Measurements from ENCODE around the gene TBX10.
"Not testable (repeated sequence)": the region's sequence is repeated elsewhere in the genome, so short reads cannot be mapped to it uniquely, and the experiment has no call there.

TBX10 gene

DNA sequence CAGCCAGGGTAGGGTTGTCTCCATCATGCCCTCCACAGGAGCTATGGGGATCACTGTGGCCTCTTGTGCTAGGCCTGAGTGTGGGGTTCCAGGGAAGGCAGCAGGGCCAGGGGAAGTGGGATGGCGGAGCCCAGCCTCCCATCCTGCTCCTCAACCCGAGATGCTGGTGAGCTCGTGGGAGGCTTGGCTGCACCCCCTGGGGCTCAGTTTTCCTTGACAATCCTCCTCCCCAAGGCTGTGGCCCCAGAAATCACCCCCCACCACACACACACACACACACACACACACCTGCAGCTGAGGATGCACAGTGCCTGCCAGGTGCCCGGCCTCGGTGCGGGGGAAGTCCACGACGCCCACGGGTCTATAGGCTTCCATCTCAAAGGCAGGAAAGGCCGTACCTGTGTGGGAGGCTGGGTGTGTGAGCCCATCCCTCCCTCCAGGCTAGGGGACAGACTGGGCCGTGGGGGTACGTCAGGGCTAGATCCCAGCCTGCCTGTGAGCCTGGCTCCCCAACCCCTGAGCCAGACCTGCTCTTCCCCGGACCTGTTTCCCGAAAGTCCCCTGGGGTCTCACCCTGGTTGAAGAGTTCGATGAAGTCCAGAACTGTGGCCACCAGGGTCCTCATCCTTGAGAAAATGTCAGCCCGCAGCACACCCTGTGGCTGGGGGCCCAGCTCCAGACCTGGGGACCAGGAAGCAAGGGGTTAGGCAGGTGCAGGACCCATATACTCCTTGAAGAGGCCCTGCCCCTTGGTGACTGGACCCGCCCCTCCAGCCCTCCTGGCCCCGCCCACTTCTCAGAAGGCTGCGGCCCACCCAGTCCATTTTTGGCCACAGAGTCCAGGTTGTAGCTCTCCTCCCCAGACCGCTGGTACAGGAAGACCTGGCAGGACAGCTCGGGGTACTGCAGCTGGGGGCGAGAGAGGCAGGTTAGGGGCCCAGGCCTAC is 5.2 kb upstream of the TBX10 start:
- DNase-seq, result no peak

- no peak for DNase-seq
Measured at GRCh38 chr11:67644042-67644441, 4.5 kb upstream of the TBX10 start.

DNA sequence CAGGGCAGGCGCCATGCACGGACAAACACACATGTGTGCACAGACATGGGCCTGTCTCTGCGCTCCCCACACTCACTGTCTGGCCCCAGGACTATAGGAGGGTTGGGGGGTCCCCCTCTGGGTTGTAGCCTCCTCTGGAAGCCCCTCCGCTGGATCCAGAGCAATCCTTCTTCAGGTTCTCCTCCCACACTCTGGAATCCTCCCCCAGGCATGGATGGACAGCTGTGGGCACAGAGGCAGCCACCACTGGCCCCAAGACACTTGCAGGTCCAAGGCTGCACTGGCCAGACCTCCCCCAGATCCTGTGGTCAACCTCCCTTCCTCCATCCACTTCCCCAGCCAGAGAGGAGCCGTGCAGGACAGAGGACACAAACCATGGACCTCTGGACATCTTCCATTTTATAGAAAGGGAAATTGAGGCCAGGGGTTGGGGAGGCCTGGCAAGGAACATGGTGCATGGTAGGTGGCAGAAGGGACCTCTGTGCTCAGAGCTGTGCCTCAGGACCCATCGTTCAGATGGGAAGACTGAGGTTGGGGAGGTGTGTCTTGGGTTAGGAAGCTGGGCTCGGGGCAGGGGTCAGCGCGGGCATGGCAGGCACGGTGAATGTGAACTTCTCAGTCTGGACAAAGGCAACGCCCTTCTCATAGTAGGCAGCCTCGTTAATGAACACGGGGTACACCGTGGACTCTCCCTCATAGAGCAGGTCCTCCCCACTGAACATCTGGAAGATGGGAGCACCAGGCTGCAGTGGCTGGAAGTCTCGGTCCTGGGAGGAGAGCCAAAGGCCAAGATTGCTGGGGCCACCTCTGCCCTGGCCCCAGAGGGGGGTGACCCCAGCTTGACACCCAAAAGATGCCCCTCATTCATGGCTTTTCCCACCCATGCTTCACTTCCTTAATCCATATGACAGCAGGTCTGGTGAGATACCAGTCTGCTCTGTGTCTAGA is 2.9 kb upstream of the TBX10 start:
- DNase-seq, result no peak

DNA sequence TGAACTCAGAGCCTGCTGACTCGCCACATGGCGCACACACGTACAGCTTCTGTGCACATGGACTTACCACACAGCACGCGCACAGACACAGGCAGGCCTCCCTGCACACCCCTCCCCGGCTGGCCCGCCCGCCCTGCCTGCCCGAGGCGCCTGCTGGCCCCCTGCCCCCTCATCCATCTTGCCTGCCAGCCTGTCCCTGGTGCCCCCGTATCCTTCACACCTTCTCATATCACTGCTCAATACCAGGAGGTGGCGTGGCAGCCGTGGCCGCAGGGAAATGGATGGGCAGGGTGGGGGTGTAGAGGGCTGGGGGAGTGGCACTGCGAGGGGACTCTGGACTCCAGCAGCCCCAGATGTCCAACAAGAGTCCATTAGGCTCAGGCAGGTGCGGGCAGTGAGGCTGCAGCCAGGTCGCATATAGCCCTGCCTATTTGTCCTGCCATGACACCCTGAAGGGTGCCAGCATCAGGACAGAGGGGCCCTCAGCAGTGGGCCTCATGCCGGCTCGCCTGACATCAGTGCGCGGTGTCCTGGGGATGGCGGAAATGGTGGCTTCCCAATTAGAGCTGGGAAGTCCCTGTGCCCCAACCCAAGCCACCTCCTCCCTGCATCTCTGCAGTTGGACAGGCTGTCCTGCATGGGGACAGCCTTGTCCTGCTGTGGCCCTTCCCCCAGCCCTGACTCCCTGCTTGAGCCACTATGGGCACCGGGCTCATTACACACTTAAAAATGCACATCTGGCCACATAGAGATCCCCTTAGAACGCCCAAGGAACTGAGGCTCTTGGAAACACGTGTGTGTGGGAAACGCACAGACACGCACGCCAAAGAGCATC is 2.0 kb upstream of the TBX10 start:
- DNase-seq, result no peak

DNA sequence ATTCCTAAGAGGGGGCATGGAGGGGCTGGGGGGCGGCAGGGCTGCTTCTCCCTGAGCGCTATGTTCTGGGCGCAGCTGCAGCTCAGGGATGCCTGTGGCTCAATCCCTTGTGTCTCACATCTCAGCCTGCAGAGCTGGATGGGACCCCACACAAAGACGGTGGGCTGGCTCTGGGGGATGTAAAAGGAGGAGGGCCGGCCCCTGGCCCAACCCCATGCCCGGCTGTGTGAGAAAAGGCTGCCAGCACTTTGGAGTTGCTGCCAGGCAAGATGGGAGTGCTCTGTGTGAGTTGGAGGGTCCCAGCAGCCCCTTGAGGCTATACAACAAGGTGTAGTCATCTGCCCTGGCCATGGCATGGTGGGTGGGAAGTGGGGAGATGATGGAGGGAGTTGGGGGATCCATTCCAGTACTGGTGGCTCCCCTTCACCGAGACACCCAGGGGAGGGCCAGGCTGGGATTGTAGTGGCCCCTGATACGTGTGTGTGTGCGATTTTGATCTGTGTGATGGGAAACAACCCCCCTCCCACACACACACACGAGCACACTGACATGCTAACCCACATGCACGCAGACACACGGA is 1.3 kb upstream of the TBX10 start:
- no peak for DNase-seq

- no peak for DNase-seq
Measured at GRCh38 chr11:67640021-67640757, 626 bp upstream of the TBX10 start.

DNA sequence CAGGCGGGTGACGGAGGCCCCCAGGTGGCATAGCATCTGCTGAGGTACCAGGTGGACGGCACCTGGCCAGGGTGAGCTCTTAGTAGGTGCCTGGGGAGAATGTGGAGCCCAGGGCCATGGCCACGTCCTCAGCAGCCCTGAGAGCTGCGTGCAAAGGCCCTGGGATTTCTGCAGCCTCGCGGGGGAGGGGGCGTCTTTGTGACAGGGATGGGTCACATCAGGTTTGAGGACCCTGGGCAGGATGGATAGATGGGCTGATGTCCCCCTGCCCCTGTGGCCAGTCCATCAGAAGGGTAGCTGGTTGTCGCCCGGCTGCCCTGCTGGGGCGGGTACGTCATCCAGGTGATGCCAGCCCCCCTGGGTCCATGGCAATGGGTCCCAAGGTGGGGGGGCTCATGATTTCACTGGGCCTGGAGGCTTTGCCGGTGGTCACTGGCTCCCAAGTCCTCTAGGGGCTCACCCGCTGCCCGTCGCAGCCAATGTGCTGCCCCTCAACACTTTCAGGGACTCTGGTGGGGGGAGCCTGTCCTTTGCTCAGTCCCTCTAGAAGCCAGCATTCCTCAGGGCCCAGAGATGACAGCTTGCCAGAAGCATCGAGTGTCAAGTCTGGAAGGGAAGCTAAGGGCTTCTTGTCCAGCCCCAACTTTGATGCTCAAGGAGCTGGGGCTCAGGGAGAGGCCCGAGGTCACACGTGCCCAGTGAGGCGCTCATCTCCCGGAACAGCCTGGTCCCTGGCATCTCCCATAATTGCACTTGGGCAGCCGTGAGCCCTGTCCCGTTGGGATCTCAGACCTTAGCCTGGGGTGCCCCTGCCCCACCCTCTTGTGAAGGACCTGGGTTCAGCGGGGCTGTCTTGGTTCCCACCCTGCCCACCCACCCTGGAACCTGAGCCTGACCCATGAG is 777 bp downstream of the TBX10 start:
- no peak for DNase-seq

- not testable (repeated sequence) for DNase-seq
Measured at GRCh38 chr11:67637441-67637840, 2.1 kb downstream of the TBX10 start.

GRCh38 chr11:67636962-67637361 is 2.6 kb downstream of the TBX10 start:
- no peak for DNase-seq

- no peak for DNase-seq
Measured at GRCh38 chr11:67635231-67635521, 4.4 kb downstream of the TBX10 start.

GRCh38 chr11:67634366-67635230 is 5.0 kb downstream of the TBX10 start:
- DNase-seq, result no peak

DNA sequence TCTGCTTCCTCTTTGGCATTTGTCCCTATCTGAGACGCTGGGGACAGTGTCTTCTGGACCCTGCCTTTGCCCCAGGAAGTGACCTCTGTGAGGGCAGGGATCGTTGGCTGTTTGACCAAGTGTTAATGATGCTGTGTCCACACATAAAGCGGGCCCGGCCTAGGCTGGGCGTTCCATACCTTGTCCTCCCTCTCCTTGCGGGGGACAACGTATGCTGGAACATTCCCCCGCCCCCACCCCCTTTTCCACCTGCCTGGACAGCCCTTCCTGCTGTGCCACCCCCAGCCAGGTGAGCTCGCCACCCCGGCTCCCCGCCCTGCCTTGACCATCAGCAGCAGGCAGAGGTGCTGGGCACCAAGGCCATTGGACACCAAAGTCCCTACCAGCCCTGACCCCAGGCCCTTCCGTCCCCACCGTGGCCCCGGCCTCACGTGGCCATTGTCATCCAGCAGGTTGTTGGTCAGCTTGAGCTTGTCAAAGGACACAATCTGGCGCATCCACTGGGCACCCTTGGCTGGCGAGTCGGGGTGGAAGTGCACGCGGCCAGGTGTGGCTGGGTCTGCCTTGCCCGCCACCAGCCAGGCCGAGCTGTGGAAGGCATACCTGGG is 5.7 kb downstream of the TBX10 start:
- DNase-seq, result no peak

DNA sequence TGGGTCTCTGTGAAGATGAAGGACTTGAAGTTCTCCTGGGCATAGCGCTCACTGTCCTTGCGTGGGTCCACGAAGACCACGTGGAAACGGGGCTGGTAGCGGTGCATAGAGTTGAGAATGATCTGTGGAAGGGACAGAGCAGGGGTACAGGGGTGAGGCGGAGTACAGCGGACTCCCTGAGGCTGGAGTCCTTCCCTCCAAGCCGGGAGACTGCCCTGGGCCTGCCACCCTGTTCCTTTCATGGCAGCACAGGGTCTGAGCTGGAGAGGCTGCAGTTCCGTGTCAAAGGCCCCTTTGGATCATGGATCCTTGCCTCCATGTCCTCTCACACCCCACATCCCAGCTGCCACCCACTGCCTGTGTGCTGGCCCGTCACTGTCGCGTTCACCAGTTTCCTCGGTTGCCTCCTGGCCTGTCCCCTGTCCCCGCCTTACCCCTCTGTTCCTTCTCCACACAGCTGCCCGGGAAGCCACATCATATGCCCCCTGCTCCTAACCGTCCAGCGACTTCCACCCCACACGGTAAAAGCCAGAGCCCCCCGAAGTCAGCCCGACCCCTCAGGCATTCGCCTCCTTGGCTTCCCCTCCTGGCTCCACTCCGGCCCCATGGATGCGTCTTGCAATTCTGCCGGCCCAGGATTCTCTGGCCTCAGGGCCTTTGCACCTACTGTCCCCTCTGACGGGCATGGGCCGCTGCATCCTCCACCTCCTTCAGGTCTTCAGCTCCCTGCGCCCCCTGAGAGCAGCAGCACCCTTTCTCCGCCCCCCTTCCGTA is 6.4 kb downstream of the TBX10 start:
- DNase-seq, result no peak

GRCh38 chr11:67632175-67632981 is 7.2 kb downstream of the TBX10 start:
- DNase-seq, result no peak

GRCh38 chr11:67631853-67632174 is 7.7 kb downstream of the TBX10 start:
- DNase-seq, result no peak

- no peak for DNase-seq
Measured at GRCh38 chr11:67631411-67631810, 8.2 kb downstream of the TBX10 start.

DNA sequence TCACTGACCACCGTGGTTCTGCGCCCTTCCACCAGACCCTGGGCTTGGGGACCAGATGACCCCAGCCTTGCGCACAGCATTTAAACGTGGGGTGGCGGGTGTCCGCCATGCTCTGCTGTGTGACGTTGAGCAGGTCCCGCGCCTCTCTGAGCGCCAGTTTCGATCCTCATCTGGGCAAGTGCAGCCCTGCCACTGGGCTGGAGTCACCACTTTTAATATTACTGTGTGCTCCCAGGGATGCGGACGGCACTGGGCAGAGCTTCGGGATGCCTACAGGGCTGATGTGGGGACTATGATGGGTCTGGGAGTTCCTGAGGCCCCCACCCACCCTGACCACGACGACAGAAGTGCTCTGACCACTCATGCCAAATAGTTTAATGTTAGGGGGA is 8.6 kb downstream of the TBX10 start:
- no peak for DNase-seq
